Neural cell (in vitro differentiated cells): ENCODE results near the gene PSMB11. TPM values are rescaled to one million over a fixed set of nuclear protein-coding genes. Genes with fewer than 3 reads are reported as not detected.

Source experiments
- H2AFZ ChIP-seq: fragments of 200-600, 300-800 bp; sonication (generic), shearing (Covaris generic); 2 replicates; pipeline ENCODE4 v1.6.0; 2014; ENCODE audit warnings: low read depth, mild to moderate bottlenecking, antibody characterized with exemption, low read length, moderate library complexity
- H3F3A ChIP-seq: fragments of 200-600 bp; shearing (Covaris generic); 2 replicates; pipeline ENCODE4 v1.6.1; 2016; ENCODE audit warnings: mild to moderate bottlenecking, moderate library complexity, mixed read lengths, antibody characterized with exemption, low read length; ENCODE audit not compliant: insufficient read depth, poor library complexity, severe bottlenecking
- H3K27ac ChIP-seq: fragments of 200-600, 300-800 bp; sonication (generic), shearing (Covaris generic); 2 replicates; pipeline ENCODE4 v1.5.1; 2014; ENCODE audit warnings: mild to moderate bottlenecking, low read length, moderate library complexity
- H3K27me3 ChIP-seq: fragments of 300-800, 200-600 bp; sonication (generic), shearing (Covaris generic); 2 replicates; pipeline ENCODE4 v1.6.0; 2014; ENCODE audit warnings: mild to moderate bottlenecking, low read depth, low read length, moderate library complexity; ENCODE audit not compliant: insufficient read depth
- H3K36me3 ChIP-seq: fragments of 300-800, 200-600 bp; sonication (generic), shearing (Covaris generic); 2 replicates; pipeline ENCODE4 v1.5.1; 2014; ENCODE audit warnings: mild to moderate bottlenecking, antibody characterized with exemption, low read length, moderate library complexity; ENCODE audit not compliant: insufficient read depth
- H3K4me2 ChIP-seq: fragments of 300-800, 200-600 bp; sonication (generic), shearing (Covaris generic); 2 replicates; pipeline ENCODE4 v1.6.0; 2014; ENCODE audit warnings: mild to moderate bottlenecking, low read length
- H3K4me3 ChIP-seq: fragments of 300-800, 200-600 bp; sonication (generic), shearing (Covaris generic); 2 replicates; pipeline ENCODE4 v1.5.1; 2014; ENCODE audit warnings: mild to moderate bottlenecking, low read length, moderate library complexity
- H3K79me2 ChIP-seq: fragments of 200-600 bp; shearing (Covaris generic); replicated peaks from 2 replicates; pipeline ENCODE4 v1.6.0; 2014; ENCODE audit warnings: mild to moderate bottlenecking, low read length, moderate library complexity; ENCODE audit not compliant: insufficient read depth
- H3K9ac ChIP-seq: fragments of 300-800, 200-600 bp; sonication (generic), shearing (Covaris generic); 2 replicates; pipeline ENCODE4 v1.6.1; 2016; ENCODE audit warnings: mild to moderate bottlenecking, low read length, mixed read lengths
- H3K9me2 ChIP-seq: fragments of 200-600 bp; shearing (Covaris generic); 2 replicates; pipeline ENCODE4 v1.6.1; 2016; ENCODE audit warnings: mild to moderate bottlenecking, low read length, mixed read lengths; ENCODE audit not compliant: insufficient read depth
- H3K9me3 ChIP-seq: fragments of 200-600, 300-800 bp; sonication (generic), shearing (Covaris generic); 2 replicates; pipeline ENCODE4 v1.6.1; 2016; ENCODE audit warnings: mild to moderate bottlenecking, mixed run types, low read length, moderate library complexity, mixed read lengths
- H4K20me1 ChIP-seq: fragments of 200-600 bp; shearing (Covaris generic); 2 replicates; pipeline ENCODE4 v1.6.1; 2016; ENCODE audit warnings: mild to moderate bottlenecking, mixed run types; ENCODE audit not compliant: insufficient read depth
- CTCF ChIP-seq: fragments of 450-650 bp; IDR thresholded peaks from 2 replicates; pipeline ENCODE4 v1.5.1; 2014; ENCODE audit warnings: antibody characterized with exemption, mild to moderate bottlenecking, moderate library complexity; ENCODE audit not compliant: poor library complexity, severe bottlenecking
- EP300 ChIP-seq: fragments of 450-650 bp; conservative IDR thresholded peaks from 2 replicates; pipeline ENCODE4 v1.6.1; 2014; ENCODE audit warnings: antibody characterized with exemption, mild to moderate bottlenecking, moderate library complexity; ENCODE audit not compliant: poor library complexity, severe bottlenecking
- EZH2 ChIP-seq: fragments of 200-600, 300-800 bp; shearing (Covaris generic), sonication (generic); IDR thresholded peaks from 2 replicates; pipeline ENCODE4 v1.6.1; 2014; ENCODE audit warnings: antibody characterized with exemption, low read length, borderline replicate concordance, mild to moderate bottlenecking; ENCODE audit not compliant: insufficient read depth, poor library complexity, severe bottlenecking
- MXI1 ChIP-seq: fragments of 450-650 bp; conservative IDR thresholded peaks from 2 replicates; pipeline ENCODE4 v1.6.1; 2014; ENCODE audit warnings: antibody characterized with exemption, mild to moderate bottlenecking; ENCODE audit not compliant: poor library complexity, severe bottlenecking
- POLR2AphosphoS5 ChIP-seq: IDR thresholded peaks from 2 replicates; pipeline ENCODE4 v1.6.1; 2012
- RAD21 ChIP-seq: fragments of 450-650 bp; conservative IDR thresholded peaks from 2 replicates; pipeline ENCODE4 v1.6.1; 2014; ENCODE audit warnings: antibody characterized with exemption, mild to moderate bottlenecking, moderate library complexity
- REST ChIP-seq: IDR thresholded peaks from 2 replicates; pipeline ENCODE4 v1.6.1; 2012; ENCODE audit warnings: borderline replicate concordance
- SMC3 ChIP-seq: fragments of 450-650 bp; conservative IDR thresholded peaks from 2 replicates; pipeline ENCODE4 v1.6.1; 2014; ENCODE audit warnings: antibody characterized with exemption, mild to moderate bottlenecking, moderate library complexity; ENCODE audit not compliant: poor library complexity
- TAF1 ChIP-seq: IDR thresholded peaks from 2 replicates; pipeline ENCODE4 v1.6.1; 2012; ENCODE audit warnings: low read depth
- polyA plus RNA-seq: library from polyadenylated mRNA; depleted of rRNA; stranded (reverse); fragments of >200 nt; gene quantifications from 2 replicates; pipeline ENCODE4 v1.2.3, GENCODE V29; 2014

PSMB11 gene
- polyA plus RNA-seq, 1 donor from 2014 or later: not detected

- Histone ChIP-seq H3F3A (no peaks in the 10 kb centered on the region), H3K9me3 (no peaks in the 10 kb centered on the region), H4K20me1 (no peaks in the 10 kb centered on the region), H3K9ac (no peak overlapping the region), H3K36me3 (no peaks in the 10 kb centered on the region), H2AFZ (no peak overlapping the region), H3K9me2 (no peaks in the 10 kb centered on the region), H3K27ac (no peak overlapping the region), H3K4me3 (no peak overlapping the region), H3K4me2 (no peak overlapping the region), H3K79me2 (no peaks in the 10 kb centered on the region), H3K27me3 (no peaks in the 10 kb centered on the region)
- TF ChIP-seq TAF1 (no peak), REST (no peak), SMC3 (no peak), EP300 (no peak), RAD21 (no peak), POLR2AphosphoS5 (no peak), EZH2 (no peak), MXI1 (no peak), CTCF (no peak)
Observed at GRCh38 chr14:23047034-23047634, 5.1 kb downstream of the PSMB11 start.

DNA sequence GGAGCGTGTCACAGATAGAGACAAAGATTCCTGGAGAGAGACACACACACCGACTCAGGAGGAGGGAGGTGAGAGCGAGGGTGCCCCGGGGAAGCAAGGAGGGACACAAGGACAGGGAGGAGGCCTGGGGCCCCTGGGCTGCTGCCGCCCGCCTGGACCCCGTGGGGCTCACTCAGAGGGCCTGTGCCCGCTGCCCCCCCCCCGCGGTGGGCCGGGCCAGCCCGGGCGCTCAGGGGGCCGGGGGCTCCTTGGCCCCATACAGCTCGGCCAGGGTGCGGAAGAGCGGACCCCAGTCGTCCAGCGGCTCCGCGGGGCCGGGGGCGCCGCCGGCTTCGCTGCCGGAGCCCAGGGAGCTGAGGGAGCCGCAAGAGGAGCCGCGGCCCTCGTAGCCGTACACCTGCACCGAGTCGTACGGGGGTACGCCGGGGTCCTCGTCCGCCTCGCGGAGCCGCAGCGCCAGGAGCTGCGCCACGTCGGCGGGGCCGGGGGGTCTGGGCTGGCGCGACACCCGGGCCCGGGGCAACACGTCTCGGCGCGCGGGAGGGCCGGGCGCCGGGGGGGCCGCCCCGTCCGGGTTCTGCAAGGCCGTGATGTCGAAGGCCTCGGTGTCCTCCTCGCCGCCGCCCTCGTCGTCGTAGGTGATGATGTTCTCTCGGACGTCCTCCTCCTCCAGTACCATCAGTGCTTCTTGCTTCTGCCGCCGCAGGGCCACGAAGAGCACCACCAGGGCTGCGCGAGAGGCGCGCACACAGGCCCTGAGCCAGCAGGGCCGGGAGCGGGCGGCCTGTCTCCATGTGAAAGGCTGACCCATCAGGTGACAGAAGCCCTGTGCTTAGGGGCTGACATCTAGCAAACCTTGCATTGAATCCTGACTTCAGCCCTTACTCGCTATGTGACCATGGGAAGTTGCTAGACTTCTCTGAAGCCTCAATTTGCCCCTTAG is 6.0 kb downstream of the PSMB11 start:
- no peaks in the 10 kb centered on the region for H3K36me3 ChIP-seq
- H3K9ac ChIP-seq: no peak overlapping the region
- H4K20me1 ChIP-seq: no peaks in the 10 kb centered on the region
- H3F3A ChIP-seq: no peaks in the 10 kb centered on the region
- H3K4me2 ChIP-seq: no peak overlapping the region
- no peaks in the 10 kb centered on the region for H3K79me2 ChIP-seq
- H3K4me3 ChIP-seq: no peak overlapping the region
- H3K27ac ChIP-seq: no peak overlapping the region
- H3K27me3 ChIP-seq: no peaks in the 10 kb centered on the region
- no peaks in the 10 kb centered on the region for H3K9me3 ChIP-seq
- H2AFZ ChIP-seq: no peak overlapping the region
- no peaks in the 10 kb centered on the region for H3K9me2 ChIP-seq
- no peak for TF ChIP-seq MXI1
